ENCODE data around the gene AZIN2. TPM values are rescaled to one million over a fixed set of nuclear protein-coding genes. Genes with fewer than 3 reads are reported as not detected.

The AZIN2 gene
- total RNA-seq, 2 experiments from 2014 or later: 0.27 to 0.63 TPM

DNA sequence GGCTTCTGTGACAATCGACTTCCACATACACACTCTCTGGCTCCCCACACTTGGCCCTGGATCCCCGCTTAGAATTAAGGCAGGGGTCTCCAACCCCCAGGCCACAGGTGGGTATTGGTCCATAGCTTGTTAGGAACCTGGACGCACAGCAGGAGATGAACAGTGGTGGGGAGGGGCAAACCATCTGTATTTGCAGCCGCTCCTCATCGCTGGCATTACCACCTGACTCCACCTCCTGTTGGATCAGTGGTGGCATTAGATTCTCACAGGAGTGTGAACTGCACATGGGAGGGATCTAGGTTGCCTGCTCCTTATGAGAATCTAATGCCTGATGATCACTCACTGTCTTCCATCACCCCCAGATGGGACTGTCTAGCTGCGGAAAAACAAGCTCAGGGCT, 84.9 kb downstream of the AZIN2 start:
- no peaks in the 10 kb centered on the region for H3K9me3 ChIP-seq (ENCODE audit: low read length)
- ChIA-PET POLR2A (no interaction called here), CTCF (ENCODE audit: unreplicated experiment) (no interaction called here)
- no peak overlapping the region for H3K4me3 ChIP-seq (ENCODE audit: low read depth, low read length, poor library complexity, severe bottlenecking)
- H3K36me3 ChIP-seq (ENCODE audit: insufficient read depth, low read length): no peaks in the 10 kb centered on the region
- no peaks in the 10 kb centered on the region for H3K9me2 ChIP-seq (ENCODE audit: insufficient read depth, low read length)
- no peak overlapping the region for H3K4me2 ChIP-seq (ENCODE audit: low read length)
- BruUV-seq (replicated peaks): no TSS peak
- no peak for DNase-seq (ENCODE audit: low spot score)
- H3K4me1 ChIP-seq (ENCODE audit: insufficient read depth, low read length, poor library complexity, severe bottlenecking): no peaks in the 10 kb centered on the region
- intact Hi-C loops (cut with micrococcal nuclease; ENCODE audit: unreplicated experiment): no loop called here
- no peak overlapping the region for H2AFZ ChIP-seq (ENCODE audit: low read length)
- no peak for TF ChIP-seq EZH2phosphoT487 (IDR thresholded peaks at IDR 0.05; ENCODE audit: borderline replicate concordance, low read depth, low read length)
- TF ChIP-seq, protein P1, sequence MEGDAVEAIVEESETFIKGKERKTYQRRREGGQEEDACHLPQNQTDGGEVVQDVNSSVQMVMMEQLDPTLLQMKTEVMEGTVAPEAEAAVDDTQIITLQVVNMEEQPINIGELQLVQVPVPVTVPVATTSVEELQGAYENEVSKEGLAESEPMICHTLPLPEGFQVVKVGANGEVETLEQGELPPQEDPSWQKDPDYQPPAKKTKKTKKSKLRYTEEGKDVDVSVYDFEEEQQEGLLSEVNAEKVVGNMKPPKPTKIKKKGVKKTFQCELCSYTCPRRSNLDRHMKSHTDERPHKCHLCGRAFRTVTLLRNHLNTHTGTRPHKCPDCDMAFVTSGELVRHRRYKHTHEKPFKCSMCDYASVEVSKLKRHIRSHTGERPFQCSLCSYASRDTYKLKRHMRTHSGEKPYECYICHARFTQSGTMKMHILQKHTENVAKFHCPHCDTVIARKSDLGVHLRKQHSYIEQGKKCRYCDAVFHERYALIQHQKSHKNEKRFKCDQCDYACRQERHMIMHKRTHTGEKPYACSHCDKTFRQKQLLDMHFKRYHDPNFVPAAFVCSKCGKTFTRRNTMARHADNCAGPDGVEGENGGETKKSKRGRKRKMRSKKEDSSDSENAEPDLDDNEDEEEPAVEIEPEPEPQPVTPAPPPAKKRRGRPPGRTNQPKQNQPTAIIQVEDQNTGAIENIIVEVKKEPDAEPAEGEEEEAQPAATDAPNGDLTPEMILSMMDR (conservative IDR thresholded peaks at IDR 0.05; ENCODE audit: low read length): no peak
- no peaks in the 10 kb centered on the region for H4K20me1 ChIP-seq (ENCODE audit: insufficient read depth, low read length)
- H3K27ac ChIP-seq (ENCODE audit: low read depth, low read length, poor library complexity, severe bottlenecking): no peak overlapping the region
- H3K79me2 ChIP-seq (ENCODE audit: insufficient read depth, low read depth, low read length): no peaks in the 10 kb centered on the region

DNA sequence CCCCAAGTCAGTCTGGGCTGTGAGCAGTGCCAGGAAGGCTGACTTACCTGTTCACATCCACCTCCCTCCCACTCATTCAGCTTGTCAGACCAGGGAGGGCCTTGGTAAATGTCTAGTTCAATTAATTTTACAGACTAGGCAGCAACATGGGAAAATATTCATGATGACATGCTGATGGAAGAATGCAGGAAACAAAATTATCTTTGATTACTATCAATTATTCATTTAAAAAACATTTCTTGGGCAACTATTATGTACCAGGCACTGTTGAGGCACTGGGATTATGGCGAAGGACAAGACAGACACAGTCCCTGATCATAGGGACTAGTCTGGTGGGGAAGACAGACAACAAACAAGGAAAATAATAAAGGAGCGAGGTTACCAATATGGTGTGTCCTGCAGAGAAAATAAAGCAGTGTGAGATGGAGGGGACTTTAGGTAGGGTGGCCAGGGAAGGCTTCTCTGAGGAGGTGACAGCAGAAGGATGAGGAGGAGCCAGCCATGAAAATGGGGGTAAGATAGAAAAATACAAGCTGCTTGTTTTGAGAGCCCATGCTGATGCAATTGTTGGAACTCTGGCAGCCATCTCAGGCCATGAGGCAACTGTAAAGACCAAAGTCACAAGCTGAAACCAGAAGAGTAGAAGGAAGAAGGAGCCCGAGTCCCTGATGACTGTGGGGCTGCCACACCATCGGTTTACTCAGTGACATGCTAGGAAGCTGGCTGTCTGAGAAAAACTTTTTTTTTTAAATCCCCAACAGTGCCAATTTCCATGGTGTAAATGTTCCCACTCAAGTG, 86.9 kb downstream of the AZIN2 start:
- no TSS peak for BruUV-seq (replicated peaks)
- no peaks in the 10 kb centered on the region for H3K9me3 ChIP-seq (ENCODE audit: low read length)
- H3K36me3 ChIP-seq (ENCODE audit: insufficient read depth, low read length): no peaks in the 10 kb centered on the region
- no peak overlapping the region for H3K4me2 ChIP-seq (ENCODE audit: low read length)
- POLR2A ChIA-PET: no interaction called here
- no peak for DNase-seq (ENCODE audit: low spot score)
- CTCF ChIA-PET (ENCODE audit: unreplicated experiment): no interaction called here
- peaks cover 10% of the 10 kb centered on the region for H3K4me1 ChIP-seq (ENCODE audit: insufficient read depth, low read length, poor library complexity, severe bottlenecking)
- no peak overlapping the region for H3K27ac ChIP-seq (ENCODE audit: low read depth, low read length, poor library complexity, severe bottlenecking)
- intact Hi-C loops (cut with micrococcal nuclease; ENCODE audit: unreplicated experiment): no loop called here
- H3K9me2 ChIP-seq (ENCODE audit: insufficient read depth, low read length): no peaks in the 10 kb centered on the region
- TF ChIP-seq EZH2phosphoT487 (IDR thresholded peaks at IDR 0.05; ENCODE audit: borderline replicate concordance, low read depth, low read length): no peak
- TF ChIP-seq, protein P1 (conservative IDR thresholded peaks at IDR 0.05; ENCODE audit: low read length): no peak
- H2AFZ ChIP-seq (ENCODE audit: low read length): no peak overlapping the region
- H3K4me3 ChIP-seq (ENCODE audit: low read depth, low read length, poor library complexity, severe bottlenecking): no peak overlapping the region
- no peaks in the 10 kb centered on the region for H4K20me1 ChIP-seq (ENCODE audit: insufficient read depth, low read length)
- no peaks in the 10 kb centered on the region for H3K79me2 ChIP-seq (ENCODE audit: insufficient read depth, low read depth, low read length)

DNA sequence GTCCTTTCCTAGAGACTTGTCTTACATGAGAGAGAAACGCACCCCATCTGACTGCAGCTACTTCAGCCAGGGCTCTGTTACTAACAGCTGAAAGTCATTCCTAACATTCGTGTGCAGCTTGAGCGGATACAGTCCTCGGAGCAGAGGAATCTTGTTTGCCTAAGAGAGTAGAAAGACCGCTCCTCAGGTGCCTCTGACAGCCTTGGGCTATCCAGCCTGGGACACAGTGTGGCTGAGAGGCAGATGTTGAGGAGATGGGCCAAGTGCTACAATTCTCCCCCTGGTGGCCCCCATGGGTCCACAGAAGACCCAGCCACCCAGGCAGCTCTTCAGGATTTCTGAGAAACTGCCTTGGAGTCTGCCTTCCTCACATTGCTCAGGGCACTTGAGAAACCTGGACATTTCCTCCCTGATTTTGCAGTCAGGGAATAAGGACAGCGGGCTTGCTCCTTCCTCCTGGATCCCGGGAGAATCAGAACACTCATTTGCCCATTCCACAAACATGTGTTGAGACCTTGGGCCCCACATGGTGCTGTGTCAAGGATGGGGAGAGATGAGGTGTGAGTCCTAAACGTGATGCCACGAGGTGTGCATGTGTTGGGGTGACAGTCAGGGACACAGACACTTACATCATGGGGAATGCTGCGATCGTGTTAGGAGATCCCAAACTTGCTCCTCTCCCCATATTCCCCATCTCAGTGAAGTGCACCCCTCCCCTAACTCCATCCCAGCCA, 87.8 kb downstream of the AZIN2 start:
- no peak for DNase-seq (ENCODE audit: low spot score)
- no peaks in the 10 kb centered on the region for H3K79me2 ChIP-seq (ENCODE audit: insufficient read depth, low read depth, low read length)
- H3K4me1 ChIP-seq (ENCODE audit: insufficient read depth, low read length, poor library complexity, severe bottlenecking): peaks cover 11% of the 10 kb centered on the region
- H3K4me3 ChIP-seq (ENCODE audit: low read depth, low read length, poor library complexity, severe bottlenecking): no peak overlapping the region
- H2AFZ ChIP-seq (ENCODE audit: low read length): no peak overlapping the region
- POLR2A ChIA-PET: no interaction called here
- CTCF ChIA-PET (ENCODE audit: unreplicated experiment): no interaction called here
- no TSS peak for BruUV-seq (replicated peaks)
- no peak for TF ChIP-seq EZH2phosphoT487 (IDR thresholded peaks at IDR 0.05; ENCODE audit: borderline replicate concordance, low read depth, low read length)
- TF ChIP-seq, protein P1 (conservative IDR thresholded peaks at IDR 0.05; ENCODE audit: low read length): no peak
- no peak overlapping the region for H3K4me2 ChIP-seq (ENCODE audit: low read length)
- no peaks in the 10 kb centered on the region for H4K20me1 ChIP-seq (ENCODE audit: insufficient read depth, low read length)
- H3K9me3 ChIP-seq (ENCODE audit: low read length): no peaks in the 10 kb centered on the region
- no peaks in the 10 kb centered on the region for H3K9me2 ChIP-seq (ENCODE audit: insufficient read depth, low read length)
- intact Hi-C loops (cut with micrococcal nuclease; ENCODE audit: unreplicated experiment): no loop called here
- H3K27ac ChIP-seq (ENCODE audit: low read depth, low read length, poor library complexity, severe bottlenecking): no peak overlapping the region
- no peaks in the 10 kb centered on the region for H3K36me3 ChIP-seq (ENCODE audit: insufficient read depth, low read length)
